ENCODE measurements around the gene C5. TPM values are rescaled to one million over a fixed set of nuclear protein-coding genes. Genes with fewer than 3 reads are reported as not detected.

Gene C5
- total RNA-seq, 4 donors from 2014 or later, result 2.0 to 14.9 (median 4.3) TPM

DNA sequence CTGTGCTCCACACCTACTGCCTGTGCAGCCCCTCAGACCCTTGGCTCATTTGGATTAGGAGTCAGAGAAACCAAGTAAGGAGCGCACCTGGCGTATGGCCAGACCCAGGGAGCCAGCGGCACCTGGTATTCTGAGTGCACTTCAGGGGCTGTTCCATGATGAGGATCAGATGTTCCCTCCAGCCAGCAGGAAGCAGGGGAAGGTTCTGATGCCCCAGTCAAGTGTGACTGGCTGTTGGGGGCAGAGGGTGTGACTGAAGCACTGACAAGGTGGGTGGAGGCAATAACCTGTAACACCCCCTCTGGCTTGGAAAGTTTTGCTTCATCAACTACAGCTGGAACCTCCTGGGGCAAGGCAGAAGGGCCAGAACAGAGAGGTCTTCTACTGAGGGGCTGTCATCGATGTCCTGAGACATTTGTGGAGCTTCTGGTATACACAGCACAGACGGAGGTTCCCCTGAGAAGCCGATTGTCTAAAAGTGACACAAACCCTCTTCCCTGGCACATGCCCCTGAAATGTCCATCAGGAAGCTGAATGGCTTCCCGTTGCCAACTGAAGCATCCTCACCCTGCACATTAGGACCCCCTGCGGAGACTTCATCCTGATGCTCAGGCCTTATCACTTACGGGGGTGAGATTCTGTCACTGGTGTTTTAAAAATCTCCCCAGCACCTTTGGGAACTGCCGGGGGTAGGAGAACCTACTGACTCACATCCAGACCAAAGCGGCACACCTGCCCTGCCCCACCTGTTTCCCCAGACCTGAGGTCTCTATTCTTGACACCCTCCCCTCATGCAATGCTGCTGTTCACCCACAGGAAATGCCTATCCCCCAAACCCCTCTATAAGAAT is 144.5 kb downstream of the C5 start:
- H3K4me3 ChIP-seq (ENCODE audit: low read depth, poor library complexity, severe bottlenecking), result no peak overlapping the region
- no peak for TF ChIP-seq POLR2A (IDR thresholded peaks at IDR 0.05)
- TF ChIP-seq, protein P1, sequence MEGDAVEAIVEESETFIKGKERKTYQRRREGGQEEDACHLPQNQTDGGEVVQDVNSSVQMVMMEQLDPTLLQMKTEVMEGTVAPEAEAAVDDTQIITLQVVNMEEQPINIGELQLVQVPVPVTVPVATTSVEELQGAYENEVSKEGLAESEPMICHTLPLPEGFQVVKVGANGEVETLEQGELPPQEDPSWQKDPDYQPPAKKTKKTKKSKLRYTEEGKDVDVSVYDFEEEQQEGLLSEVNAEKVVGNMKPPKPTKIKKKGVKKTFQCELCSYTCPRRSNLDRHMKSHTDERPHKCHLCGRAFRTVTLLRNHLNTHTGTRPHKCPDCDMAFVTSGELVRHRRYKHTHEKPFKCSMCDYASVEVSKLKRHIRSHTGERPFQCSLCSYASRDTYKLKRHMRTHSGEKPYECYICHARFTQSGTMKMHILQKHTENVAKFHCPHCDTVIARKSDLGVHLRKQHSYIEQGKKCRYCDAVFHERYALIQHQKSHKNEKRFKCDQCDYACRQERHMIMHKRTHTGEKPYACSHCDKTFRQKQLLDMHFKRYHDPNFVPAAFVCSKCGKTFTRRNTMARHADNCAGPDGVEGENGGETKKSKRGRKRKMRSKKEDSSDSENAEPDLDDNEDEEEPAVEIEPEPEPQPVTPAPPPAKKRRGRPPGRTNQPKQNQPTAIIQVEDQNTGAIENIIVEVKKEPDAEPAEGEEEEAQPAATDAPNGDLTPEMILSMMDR (IDR thresholded peaks at IDR 0.05), result no peak
- intact Hi-C loops (cut with DNase I; ENCODE audit: low total_unique reads), result no loop called here
- DNase-seq (ENCODE audit: low spot score in 2 of 2), result peak in 1 of 2 donors; percentile 74
- 83 to 86% methylated on average over 11 of the region's 11 CpGs for WGBS, 2 donors

DNA sequence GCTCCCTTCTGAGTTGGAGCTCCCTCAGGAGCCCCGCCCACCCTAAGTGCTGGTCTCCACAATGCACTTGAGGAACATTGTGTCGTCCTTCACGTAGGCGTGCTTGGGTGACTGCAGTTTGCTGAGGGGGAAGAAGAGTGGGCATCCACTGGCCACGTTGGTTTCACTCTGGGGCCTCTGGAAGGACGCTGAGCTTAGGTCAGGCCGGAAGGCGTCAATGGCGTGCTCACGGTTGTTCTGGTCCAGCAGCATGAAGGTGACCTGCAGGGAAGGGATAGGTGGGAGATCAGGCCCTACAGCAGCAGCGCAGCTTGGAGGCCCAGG is 145.1 kb downstream of the C5 start:
- no peak for DNase-seq (ENCODE audit: low spot score in 2 of 2)
- 93 to 98% methylated on average over 11 of the region's 11 CpGs for WGBS, 2 donors
- TF ChIP-seq POLR2A (IDR thresholded peaks at IDR 0.05), result no peak
- TF ChIP-seq, protein P1 (IDR thresholded peaks at IDR 0.05), result no peak
- intact Hi-C loops (cut with DNase I; ENCODE audit: low total_unique reads), result no loop called here
- H3K4me3 ChIP-seq (ENCODE audit: low read depth, poor library complexity, severe bottlenecking), result no peak overlapping the region

DNA sequence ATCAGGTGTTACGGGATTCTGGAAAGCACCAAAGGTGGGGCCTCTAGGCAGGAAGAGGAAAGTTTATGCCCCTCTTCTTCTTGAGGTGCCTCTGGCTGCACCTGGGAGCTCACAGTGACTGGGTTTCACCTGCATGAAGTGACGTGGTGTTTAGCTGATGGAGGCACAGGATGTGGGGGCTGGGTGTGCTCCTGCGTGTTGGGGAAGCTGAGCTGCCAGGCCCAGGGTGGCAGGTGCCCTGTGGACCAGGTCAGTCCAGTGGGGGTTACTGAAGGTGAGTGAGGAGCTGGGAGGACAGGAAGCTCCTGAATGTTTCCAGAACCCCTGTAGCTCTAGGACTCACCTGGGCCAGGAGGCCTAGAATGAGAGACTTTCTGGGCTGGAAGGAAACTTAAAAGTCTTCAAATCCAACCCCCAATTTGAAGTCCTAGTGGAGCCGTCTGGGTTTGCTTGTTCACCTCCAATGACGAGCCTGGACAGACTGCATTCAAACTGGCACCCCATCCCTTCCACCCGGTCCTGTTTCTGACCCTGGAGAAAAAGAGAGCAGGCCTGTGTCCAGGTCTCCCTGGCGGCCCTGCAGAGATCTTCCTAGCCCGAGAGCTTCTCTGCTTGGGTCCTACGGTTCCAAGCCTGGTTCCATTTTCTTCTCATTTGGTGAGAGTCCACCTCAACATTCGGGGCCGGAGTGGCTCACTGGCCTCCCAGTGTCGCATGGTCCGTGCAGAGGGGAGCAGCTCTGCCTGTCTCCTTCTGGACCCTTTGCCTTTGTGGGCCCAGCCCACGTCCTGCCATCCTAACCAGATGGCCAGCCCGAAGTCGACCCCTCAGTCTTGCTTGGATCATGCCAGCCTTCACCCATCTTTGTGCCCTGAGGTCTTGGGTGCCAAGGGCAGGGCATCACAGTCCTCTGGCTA is 145.8 kb downstream of the C5 start:
- no peak for TF ChIP-seq POLR2A (IDR thresholded peaks at IDR 0.05)
- TF ChIP-seq, protein P1 (IDR thresholded peaks at IDR 0.05), result no peak
- DNase-seq (ENCODE audit: low spot score in 2 of 2), result peak in 1 of 2 donors; percentile 82
- intact Hi-C loops (cut with DNase I; ENCODE audit: low total_unique reads), result no loop called here
- 79 to 83% methylated on average over 16 of the region's 16 CpGs for WGBS, 2 donors
- no peak overlapping the region for H3K4me3 ChIP-seq (ENCODE audit: low read depth, poor library complexity, severe bottlenecking)

DNA sequence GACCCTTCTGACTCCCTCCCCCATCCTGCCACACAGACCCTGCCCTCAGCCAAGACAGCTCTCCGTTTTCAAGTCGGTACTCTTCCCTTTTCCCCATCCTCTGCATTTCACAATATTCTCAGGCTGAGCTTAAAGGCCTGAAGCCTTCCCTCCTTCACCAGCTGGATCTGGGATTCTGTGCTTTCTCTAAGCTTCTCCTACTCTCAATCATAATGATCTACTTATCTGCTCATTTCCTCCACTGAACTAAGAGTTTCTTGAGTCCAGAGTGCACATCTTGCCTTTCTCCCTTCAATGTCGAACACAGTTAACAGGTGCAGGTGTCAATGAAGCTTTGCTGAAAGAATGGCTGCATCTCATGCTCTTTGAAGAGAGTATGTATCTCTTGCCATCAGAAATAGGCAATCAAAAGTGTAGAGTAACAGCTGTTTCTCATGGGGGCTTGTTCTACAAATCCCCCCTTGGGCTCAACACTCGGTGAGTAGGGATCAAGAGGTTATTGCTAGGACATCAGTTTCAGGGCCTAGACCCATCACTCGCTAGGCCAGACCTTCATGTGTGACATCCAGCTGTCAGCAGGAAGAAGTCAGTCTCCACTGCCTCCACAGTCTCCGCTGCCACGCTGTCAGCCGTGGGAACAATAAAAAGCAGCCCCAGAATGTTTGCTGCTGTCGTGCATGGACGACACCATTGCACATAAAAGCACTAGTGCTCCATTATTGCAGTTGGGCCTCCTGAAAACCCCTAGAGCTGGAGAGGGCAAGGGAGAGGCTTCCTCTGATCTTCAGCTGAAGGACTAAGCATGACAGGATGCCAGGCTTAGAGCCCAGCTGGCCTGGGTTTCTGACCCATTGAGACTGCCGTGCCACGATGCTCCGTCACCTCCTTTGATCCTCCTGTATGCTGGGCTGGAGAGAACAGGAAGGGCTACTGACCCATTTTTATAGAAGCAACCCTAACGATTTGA is 147.2 kb downstream of the C5 start:
- WGBS, 2 donors, result 78 to 79% methylated on average over 14 of the region's 14 CpGs

More for the DNA sequence above, 147.2 kb downstream of the C5 start:
- intact Hi-C loops (cut with DNase I; ENCODE audit: low total_unique reads), result no loop called here
- no peak overlapping the region for H3K4me3 ChIP-seq (ENCODE audit: low read depth, poor library complexity, severe bottlenecking)
- TF ChIP-seq POLR2A (IDR thresholded peaks at IDR 0.05), result no peak
- TF ChIP-seq, protein P1 (IDR thresholded peaks at IDR 0.05), result no peak
- DNase-seq (ENCODE audit: low spot score in 2 of 2), result peak in 1 of 2 donors; percentile 74

Other genes with a start within 250 kb of the C5 start
- gene PSMD5, start 207.4 kb downstream of the C5 start, total RNA-seq, result 10 to 100 TPM; 30.1 to 63.7 (median 33.9) TPM
- 10 to 100 TPM; 11.5 to 22.1 (median 17.8) TPM for gene PHF19, start 173.1 kb downstream of the C5 start, total RNA-seq
- 1 to 10 TPM; 2.6 to 4.9 (median 4.7) TPM for gene TRAF1, start 123.5 kb downstream of the C5 start, total RNA-seq
- 10 to 100 TPM in 2 of 4 donors, 1 to 10 TPM in 2; 7.7 to 11.4 (median 9.0) TPM for gene CNTRL, start 24.7 kb upstream of the C5 start, total RNA-seq
- 10 to 100 TPM; 43.9 to 50.8 (median 49.6) TPM for gene RAB14, start 151.6 kb upstream of the C5 start, total RNA-seq
- 1,000 to 10,000 TPM in 2 of 4 donors, 100 to 1,000 TPM in 2; 835 to 2,031 (median 1,042) TPM for gene GSN, start 217.9 kb upstream of the C5 start, total RNA-seq